Choroid plexus epithelial cell (primary cell): ENCODE results near the gene THSD7B.

Experiments used
- DNase-seq: peaks from one replicate; pipeline ENCODE4 v3.0.0-alpha.2; 2010; ENCODE audit warnings: low read depth
- H3K4me3 ChIP-seq: 2 replicates; pipeline ENCODE4 v1.5.1; 2011; ENCODE audit warnings: low read depth, mild to moderate bottlenecking, control low read depth, low read length, moderate library complexity
- TF ChIP-seq, protein P1 (sequence below): conservative IDR thresholded peaks from 2 replicates; pipeline ENCODE4 v1.5.1; 2011; ENCODE audit warnings: low read depth, mild to moderate bottlenecking, control low read depth, inconsistent platforms, low read length, moderate library complexity

THSD7B gene

DNA sequence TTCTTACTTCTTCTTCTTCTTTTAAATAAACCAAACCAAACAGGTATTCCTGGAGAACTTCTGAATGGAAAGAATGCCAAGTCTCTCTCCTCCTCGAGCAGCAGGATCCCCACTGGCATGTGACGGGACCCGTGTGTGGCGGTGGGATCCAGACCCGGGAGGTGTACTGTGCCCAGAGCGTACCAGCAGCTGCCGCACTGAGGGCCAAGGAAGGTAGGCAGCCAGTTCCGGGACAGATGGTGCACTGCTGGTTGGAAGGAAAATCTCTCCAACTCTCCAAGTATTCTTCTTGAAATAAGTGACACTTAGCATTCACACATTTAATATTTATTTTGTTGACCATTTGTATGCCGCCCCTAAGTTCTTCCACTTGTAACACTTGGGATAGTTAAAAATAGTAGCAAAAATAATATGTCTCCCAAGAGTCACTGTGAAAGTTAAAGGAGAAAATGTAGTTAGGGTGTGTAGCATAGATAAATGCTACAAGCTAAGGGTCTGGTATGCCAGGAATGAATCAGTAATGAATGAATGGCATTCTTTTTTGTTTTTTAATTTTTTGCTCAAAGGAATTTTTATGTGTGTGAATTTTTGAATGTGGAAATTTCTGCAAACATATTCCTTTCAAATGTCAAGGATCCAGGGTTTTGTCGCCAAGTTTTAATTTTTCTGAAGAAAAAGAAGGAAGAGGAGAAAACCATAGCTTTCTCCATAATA lies 349.9 kb downstream of the THSD7B start:
- TF ChIP-seq, protein P1, sequence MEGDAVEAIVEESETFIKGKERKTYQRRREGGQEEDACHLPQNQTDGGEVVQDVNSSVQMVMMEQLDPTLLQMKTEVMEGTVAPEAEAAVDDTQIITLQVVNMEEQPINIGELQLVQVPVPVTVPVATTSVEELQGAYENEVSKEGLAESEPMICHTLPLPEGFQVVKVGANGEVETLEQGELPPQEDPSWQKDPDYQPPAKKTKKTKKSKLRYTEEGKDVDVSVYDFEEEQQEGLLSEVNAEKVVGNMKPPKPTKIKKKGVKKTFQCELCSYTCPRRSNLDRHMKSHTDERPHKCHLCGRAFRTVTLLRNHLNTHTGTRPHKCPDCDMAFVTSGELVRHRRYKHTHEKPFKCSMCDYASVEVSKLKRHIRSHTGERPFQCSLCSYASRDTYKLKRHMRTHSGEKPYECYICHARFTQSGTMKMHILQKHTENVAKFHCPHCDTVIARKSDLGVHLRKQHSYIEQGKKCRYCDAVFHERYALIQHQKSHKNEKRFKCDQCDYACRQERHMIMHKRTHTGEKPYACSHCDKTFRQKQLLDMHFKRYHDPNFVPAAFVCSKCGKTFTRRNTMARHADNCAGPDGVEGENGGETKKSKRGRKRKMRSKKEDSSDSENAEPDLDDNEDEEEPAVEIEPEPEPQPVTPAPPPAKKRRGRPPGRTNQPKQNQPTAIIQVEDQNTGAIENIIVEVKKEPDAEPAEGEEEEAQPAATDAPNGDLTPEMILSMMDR, result no peak
- DNase-seq, result no peak
- no peak overlapping the region for H3K4me3 ChIP-seq

GRCh38 chr2:137115795-137116089 lies 350.4 kb downstream of the THSD7B start:
- no peak overlapping the region for H3K4me3 ChIP-seq
- DNase-seq, result no peak
- TF ChIP-seq, protein P1, result no peak

DNA sequence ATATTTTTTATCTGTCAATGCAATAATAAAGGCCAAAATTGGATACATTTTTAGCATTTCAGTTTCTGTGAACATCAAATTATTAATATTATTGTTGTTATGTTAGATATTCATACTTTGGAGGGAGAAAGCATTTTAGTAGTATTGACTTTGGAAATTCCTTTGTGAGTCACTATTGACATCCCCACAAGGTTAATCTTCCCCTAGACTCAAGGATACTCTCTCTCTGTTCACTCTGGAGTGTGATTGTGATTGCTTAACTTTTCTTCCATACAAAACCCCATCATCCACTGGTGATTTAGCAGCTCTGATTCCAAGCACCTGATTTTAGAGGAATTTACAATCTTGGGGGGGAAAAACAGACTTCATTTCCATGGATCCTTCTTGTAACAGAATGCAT lies 352.0 kb downstream of the THSD7B start:
- TF ChIP-seq, protein P1, result no peak
- no peak overlapping the region for H3K4me3 ChIP-seq
- DNase-seq, result peak; percentile 18

- TF ChIP-seq, protein P1, result no peak
- H3K4me3 ChIP-seq, result no peak overlapping the region
- DNase-seq, result peak; percentile 2
These were observed 352.8 kb downstream of the THSD7B start for GRCh38 chr2:137118140-137118539.

GRCh38 chr2:137123226-137123625 lies 357.9 kb downstream of the THSD7B start:
- TF ChIP-seq, protein P1, result no peak
- DNase-seq, result peak; percentile 31
- H3K4me3 ChIP-seq, result no peak overlapping the region

- no peak overlapping the region for H3K4me3 ChIP-seq
- no peak for DNase-seq
- TF ChIP-seq, protein P1, result no peak
These were observed 367.9 kb downstream of the THSD7B start for GRCh38 chr2:137133225-137133624.

GRCh38 chr2:137138263-137138662 lies 372.9 kb downstream of the THSD7B start:
- TF ChIP-seq, protein P1, result no peak
- no peak for DNase-seq
- no peak overlapping the region for H3K4me3 ChIP-seq
